ENCODE data around the gene CCDC66. TPM values are rescaled to one million over a fixed set of nuclear protein-coding genes. Genes with fewer than 3 reads are reported as not detected.
A peak's percentile ranks its signal among the peaks of the same experiment; 100 is the strongest.

The CCDC66 gene
- total and polyA plus RNA-seq, 2 donors (not counting 1 experiment from before 2014, with no cell fraction given), result 12.3 to 53.7 TPM

DNA sequence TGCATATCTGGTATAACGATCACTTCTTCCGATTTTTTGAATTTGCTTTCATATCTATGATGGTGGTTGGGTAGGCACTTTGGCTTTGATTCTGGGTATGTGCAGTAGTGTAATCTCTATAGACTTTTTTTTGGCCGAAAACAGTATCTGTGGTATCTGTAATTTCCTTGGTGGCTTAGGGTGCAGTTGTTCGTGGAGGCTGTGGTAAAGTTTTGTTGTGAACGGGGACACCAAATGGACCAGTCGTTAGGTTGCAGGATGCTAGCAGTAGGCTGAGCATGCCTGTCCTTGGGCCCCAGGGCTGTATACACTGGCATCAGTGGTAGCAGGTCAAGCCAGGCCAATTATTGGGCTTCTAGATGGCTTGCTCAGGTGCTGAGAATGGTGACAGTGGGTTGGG, 55.2 kb downstream of the CCDC66 start:
- H3K27me3 Mint-ChIP-seq, result no peaks in the 10 kb centered on the region
- H3K9me3 Mint-ChIP-seq (ENCODE audit: insufficient read depth), result peaks cover 4% of the 10 kb centered on the region
- no peak for DNase-seq
- CTCF ChIA-PET, result interaction anchor here (0.6 kb wide), 1 partner anchor 97 kb away, joined by 3 read pairs; no protein-coding TSS in a partner anchor
- Histone ChIP-seq H3K27me3 (replicated peaks in 1 of 4; ENCODE audit: control extremely low read depth in 1 of 4, control insufficient read depth in 3 of 4, insufficient read depth in 4 of 4, low read length in 3 of 4) (no peaks in the 10 kb centered on the region), H3K9ac (ENCODE audit: low read length) (no peak overlapping the region), H3K36me3 (replicated peaks in 1 of 2; ENCODE audit: control extremely low read depth in 1 of 2, control insufficient read depth in 1 of 2, extremely low read depth in 1 of 2, insufficient read depth in 2 of 2, low read length in 1 of 2) (peaks cover 7 to 30% of the 10 kb centered on the region in 2 experiments), H3K79me2 (ENCODE audit: control insufficient read depth, insufficient read depth, low read length) (peaks cover 3% of the 10 kb centered on the region), H3K4me2 (replicated peaks; ENCODE audit: low read depth, low read length, poor library complexity, severe bottlenecking) (no peak overlapping the region), H3K4me1 (ENCODE audit: control insufficient read depth in 2 of 2, insufficient read depth in 2 of 2, low read length in 2 of 2) (no peaks in the 10 kb centered on the region), H3K4me3 (ENCODE audit: control extremely low read depth in 1 of 5, extremely low read depth in 1 of 5, insufficient read depth in 1 of 5, low read depth in 2 of 5, low read length in 4 of 5) (no peak overlapping the region), H2AFZ (ENCODE audit: insufficient read depth, low read depth, low read length, poor library complexity, severe bottlenecking) (no peak overlapping the region), H3K27ac (ENCODE audit: low read length in 2 of 2) (no peak overlapping the region), H4K20me1 (ENCODE audit: control insufficient read depth, insufficient read depth, low read length, poor library complexity, severe bottlenecking) (peaks cover 11% of the 10 kb centered on the region), H3K9me3 (ENCODE audit: control extremely low read depth in 1 of 3, control insufficient read depth in 2 of 3, insufficient read depth in 1 of 3, low read length in 2 of 3) (no peaks in the 10 kb centered on the region)
- no peak for ATAC-seq (ENCODE audit: low read depth)
- H3K27ac Mint-ChIP-seq, result no peak overlapping the region
- H3K4me3 Mint-ChIP-seq, result no peak overlapping the region
- WGBS (ENCODE audit: insufficient coverage), result 100% methylated on average over 4 of the region's 6 CpGs
- POLR2A ChIA-PET, result no interaction called here
- TF ChIP-seq EZH2 (IDR thresholded peaks at IDR 0.05; ENCODE audit: borderline replicate concordance, insufficient read depth, low read depth, low read length, poor library complexity, severe bottlenecking), result no peak
- TF ChIP-seq, protein P1, sequence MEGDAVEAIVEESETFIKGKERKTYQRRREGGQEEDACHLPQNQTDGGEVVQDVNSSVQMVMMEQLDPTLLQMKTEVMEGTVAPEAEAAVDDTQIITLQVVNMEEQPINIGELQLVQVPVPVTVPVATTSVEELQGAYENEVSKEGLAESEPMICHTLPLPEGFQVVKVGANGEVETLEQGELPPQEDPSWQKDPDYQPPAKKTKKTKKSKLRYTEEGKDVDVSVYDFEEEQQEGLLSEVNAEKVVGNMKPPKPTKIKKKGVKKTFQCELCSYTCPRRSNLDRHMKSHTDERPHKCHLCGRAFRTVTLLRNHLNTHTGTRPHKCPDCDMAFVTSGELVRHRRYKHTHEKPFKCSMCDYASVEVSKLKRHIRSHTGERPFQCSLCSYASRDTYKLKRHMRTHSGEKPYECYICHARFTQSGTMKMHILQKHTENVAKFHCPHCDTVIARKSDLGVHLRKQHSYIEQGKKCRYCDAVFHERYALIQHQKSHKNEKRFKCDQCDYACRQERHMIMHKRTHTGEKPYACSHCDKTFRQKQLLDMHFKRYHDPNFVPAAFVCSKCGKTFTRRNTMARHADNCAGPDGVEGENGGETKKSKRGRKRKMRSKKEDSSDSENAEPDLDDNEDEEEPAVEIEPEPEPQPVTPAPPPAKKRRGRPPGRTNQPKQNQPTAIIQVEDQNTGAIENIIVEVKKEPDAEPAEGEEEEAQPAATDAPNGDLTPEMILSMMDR (IDR thresholded peaks at IDR 0.05), result no peak
- intact Hi-C loops (cut with micrococcal nuclease), result no loop called here
- H3K4me1 Mint-ChIP-seq, result peaks cover 13% of the 10 kb centered on the region

DNA sequence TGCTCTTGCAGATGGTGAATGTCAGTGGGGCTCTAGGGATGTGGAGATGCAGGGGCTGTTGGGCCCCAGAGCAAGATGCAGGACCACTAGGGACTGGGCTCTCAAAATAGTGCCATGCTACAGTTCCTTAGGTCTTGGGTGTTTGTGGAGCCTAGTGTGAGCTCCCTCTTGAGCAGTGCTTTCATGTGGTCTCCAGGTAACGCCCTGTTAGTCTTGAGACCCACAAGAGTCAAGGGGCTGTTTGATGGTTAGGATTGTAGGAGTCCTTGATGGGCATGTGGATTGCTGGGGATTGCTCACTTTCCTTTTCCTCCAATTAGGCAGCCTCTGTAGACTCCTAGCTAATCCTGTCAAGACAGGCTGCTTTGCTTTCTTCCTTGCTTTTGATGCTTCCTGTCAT, 56.0 kb downstream of the CCDC66 start:
- TF ChIP-seq, protein P1 (IDR thresholded peaks at IDR 0.05), result no peak
- no peak for TF ChIP-seq EZH2 (IDR thresholded peaks at IDR 0.05; ENCODE audit: borderline replicate concordance, insufficient read depth, low read depth, low read length, poor library complexity, severe bottlenecking)
- H3K9me3 Mint-ChIP-seq (ENCODE audit: insufficient read depth), result peaks cover 4% of the 10 kb centered on the region
- DNase-seq (no peak), ATAC-seq (ENCODE audit: low read depth) (no peak)
- Histone ChIP-seq H3K27me3 (replicated peaks in 1 of 4; ENCODE audit: control extremely low read depth in 1 of 4, control insufficient read depth in 3 of 4, insufficient read depth in 4 of 4, low read length in 3 of 4) (no peaks in the 10 kb centered on the region), H3K9me3 (ENCODE audit: control extremely low read depth in 1 of 3, control insufficient read depth in 2 of 3, insufficient read depth in 1 of 3, low read length in 2 of 3) (no peaks in the 10 kb centered on the region), H3K4me3 (ENCODE audit: control extremely low read depth in 1 of 5, extremely low read depth in 1 of 5, insufficient read depth in 1 of 5, low read depth in 2 of 5, low read length in 4 of 5) (no peak overlapping the region), H2AFZ (ENCODE audit: insufficient read depth, low read depth, low read length, poor library complexity, severe bottlenecking) (no peak overlapping the region), H3K9ac (ENCODE audit: low read length) (no peak overlapping the region), H3K36me3 (replicated peaks in 1 of 2; ENCODE audit: control extremely low read depth in 1 of 2, control insufficient read depth in 1 of 2, extremely low read depth in 1 of 2, insufficient read depth in 2 of 2, low read length in 1 of 2) (peaks cover 7 to 29% of the 10 kb centered on the region in 2 experiments), H3K27ac (ENCODE audit: low read length in 2 of 2) (no peak overlapping the region), H4K20me1 (ENCODE audit: control insufficient read depth, insufficient read depth, low read length, poor library complexity, severe bottlenecking) (peaks cover 11% of the 10 kb centered on the region), H3K4me1 (ENCODE audit: control insufficient read depth in 2 of 2, insufficient read depth in 2 of 2, low read length in 2 of 2) (no peaks in the 10 kb centered on the region), H3K4me2 (replicated peaks; ENCODE audit: low read depth, low read length, poor library complexity, severe bottlenecking) (no peak overlapping the region), H3K79me2 (ENCODE audit: control insufficient read depth, insufficient read depth, low read length) (peaks cover 3% of the 10 kb centered on the region)
- peaks cover 6% of the 10 kb centered on the region for H3K4me1 Mint-ChIP-seq
- no peak overlapping the region for H3K4me3 Mint-ChIP-seq
- intact Hi-C loops (cut with micrococcal nuclease), result no loop called here
- H3K27ac Mint-ChIP-seq, result peak overlapping the region; percentile 22
- ChIA-PET CTCF (no interaction called here), POLR2A (no interaction called here)
- no peaks in the 10 kb centered on the region for H3K27me3 Mint-ChIP-seq
- WGBS (ENCODE audit: insufficient coverage), result 40% methylated on average over 1 of the region's 1 CpG
